ENCODE data around the gene CD58.

DNA sequence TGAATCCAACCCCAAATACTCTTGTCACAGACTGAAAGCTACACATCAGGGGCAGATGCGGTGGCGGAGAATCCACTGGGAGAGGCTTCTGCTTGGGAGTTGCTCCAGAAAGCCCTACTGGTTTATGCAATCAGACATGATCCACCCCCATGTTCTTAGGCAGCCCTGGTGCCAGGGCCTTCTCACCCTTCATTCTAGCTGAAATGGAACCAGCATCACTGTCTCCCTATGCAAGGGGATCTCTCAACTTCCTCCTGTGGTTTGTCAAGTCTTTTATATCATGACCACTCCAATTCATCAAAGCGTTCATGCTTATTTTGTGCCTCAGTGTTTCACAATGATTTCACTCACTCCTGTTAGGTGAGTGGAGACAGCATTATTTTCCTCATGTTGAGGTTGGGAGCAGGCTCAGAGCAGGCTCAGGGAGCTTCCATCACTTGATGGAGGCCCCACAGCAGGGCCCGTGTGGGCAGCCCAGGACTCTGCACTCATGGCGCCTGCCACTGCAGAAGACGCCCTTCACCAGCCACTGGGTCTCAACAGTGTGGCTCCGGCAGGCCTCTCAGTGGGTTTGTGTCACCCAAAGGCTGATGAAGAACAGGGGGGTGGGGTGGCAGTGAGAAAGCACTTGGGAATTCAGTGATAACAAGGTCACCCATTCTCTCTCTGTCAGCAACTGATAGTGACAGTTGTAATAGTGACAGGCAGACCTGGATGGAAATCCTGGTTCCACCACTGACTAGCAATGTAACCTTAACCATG, 67.1 kb downstream of the CD58 start:
- TF ChIP-seq EZH2 (IDR thresholded peaks at IDR 0.05; ENCODE audit: low read length) = no peak
- TF ChIP-seq, protein P1, sequence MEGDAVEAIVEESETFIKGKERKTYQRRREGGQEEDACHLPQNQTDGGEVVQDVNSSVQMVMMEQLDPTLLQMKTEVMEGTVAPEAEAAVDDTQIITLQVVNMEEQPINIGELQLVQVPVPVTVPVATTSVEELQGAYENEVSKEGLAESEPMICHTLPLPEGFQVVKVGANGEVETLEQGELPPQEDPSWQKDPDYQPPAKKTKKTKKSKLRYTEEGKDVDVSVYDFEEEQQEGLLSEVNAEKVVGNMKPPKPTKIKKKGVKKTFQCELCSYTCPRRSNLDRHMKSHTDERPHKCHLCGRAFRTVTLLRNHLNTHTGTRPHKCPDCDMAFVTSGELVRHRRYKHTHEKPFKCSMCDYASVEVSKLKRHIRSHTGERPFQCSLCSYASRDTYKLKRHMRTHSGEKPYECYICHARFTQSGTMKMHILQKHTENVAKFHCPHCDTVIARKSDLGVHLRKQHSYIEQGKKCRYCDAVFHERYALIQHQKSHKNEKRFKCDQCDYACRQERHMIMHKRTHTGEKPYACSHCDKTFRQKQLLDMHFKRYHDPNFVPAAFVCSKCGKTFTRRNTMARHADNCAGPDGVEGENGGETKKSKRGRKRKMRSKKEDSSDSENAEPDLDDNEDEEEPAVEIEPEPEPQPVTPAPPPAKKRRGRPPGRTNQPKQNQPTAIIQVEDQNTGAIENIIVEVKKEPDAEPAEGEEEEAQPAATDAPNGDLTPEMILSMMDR (optimal IDR thresholded peaks at IDR 0.05 in 1 of 3, IDR thresholded peaks at IDR 0.05 in 1 of 3, conservative IDR thresholded peaks at IDR 0.05 in 1 of 3; ENCODE audit: extremely low read depth in 1 of 3, insufficient read depth in 2 of 3, low read length in 3 of 3) = no peak

All from keratinocyte (primary cell).